Measurements from ENCODE around the gene MCTP1. TPM values are rescaled to one million over a fixed set of nuclear protein-coding genes. Genes with fewer than 3 reads are reported as not detected.
"Not testable (repeated sequence)": the region's sequence is repeated elsewhere in the genome, so short reads cannot be mapped to it uniquely, and the experiment has no call there.

MCTP1 gene
- total RNA-seq, 4 donors from 2014 or later, result 5.4 to 22.1 (median 5.8) TPM

DNA sequence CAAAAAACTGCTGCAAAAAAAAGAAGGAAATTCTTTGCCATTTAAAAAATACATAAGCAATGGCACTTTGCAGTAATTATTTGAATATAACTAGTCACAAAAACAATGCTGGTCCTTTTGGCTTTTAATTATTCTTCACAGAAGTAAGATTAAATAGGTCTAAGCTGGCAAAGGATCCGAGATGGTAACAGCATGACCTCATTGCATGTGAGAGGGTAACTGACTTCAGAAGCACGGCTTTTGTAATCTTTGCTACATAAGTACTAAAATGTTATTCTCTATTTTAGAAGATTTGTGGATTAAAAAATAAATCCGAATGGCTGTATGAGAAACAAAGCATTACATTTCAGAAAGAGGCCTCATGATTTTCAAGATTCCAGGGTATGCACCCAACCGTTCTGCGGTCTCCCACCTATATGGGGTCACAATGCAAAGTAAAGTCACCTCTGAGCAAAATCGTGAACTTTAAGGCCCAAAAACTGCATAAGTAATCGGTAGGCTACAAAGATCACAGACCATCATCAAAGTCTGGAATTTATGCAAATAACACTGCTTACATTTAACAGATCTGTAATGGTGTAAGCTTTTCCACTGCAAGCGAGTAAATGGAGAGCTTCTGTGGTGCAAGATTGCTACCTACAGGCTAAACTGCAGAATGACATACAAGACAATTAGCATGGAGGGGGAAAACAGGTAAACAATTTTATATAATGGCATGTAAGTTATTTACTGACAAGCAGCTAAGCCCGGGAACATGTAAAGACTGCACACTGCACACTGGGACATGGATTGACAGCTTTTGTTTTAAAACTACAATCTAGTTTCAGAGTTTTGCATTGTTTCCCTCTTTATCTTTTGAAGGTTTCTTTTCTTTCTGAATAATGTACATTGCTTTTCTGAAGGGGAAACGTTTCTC, 434.8 kb downstream of the MCTP1 start:
- no peak for ATAC-seq
- in situ Hi-C loops (cut with MboI; ENCODE audit: low sequenced_read_pairs in 4 of 4), result no loop called here

DNA sequence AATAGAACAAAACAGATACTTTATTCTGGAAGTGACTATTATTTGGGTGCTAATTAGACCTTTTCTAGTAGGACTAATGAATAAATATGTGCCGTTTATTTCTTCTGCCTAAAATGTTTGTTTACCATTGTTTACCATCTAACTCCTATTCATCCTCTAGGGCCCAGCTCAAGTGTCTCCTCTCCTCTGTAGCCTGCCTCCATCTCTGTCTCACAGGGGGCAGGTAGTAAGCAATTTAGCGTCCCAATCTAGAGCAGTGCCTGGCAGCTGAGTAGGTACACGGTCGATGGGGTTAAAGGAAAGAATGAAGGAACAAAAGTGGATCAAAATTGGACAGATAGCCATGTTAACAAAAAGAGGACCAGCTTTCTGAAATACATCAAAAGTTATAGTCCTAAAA, 435.6 kb downstream of the MCTP1 start:
- H3K27me3 ChIP-seq, result no peaks in the 10 kb centered on the region
- H3K27ac ChIP-seq, result no peak overlapping the region
- DNase-seq, result no peak
- H3K4me3 ChIP-seq, result no peak overlapping the region
- in situ Hi-C loops (cut with MboI; ENCODE audit: low sequenced_read_pairs in 4 of 4) (no loop called here), intact Hi-C loops (cut with DNase I; ENCODE audit: low total_unique reads) (no loop called here)
- no peak for TF ChIP-seq POLR2A (IDR thresholded peaks at IDR 0.05)
- TF ChIP-seq, protein P1, sequence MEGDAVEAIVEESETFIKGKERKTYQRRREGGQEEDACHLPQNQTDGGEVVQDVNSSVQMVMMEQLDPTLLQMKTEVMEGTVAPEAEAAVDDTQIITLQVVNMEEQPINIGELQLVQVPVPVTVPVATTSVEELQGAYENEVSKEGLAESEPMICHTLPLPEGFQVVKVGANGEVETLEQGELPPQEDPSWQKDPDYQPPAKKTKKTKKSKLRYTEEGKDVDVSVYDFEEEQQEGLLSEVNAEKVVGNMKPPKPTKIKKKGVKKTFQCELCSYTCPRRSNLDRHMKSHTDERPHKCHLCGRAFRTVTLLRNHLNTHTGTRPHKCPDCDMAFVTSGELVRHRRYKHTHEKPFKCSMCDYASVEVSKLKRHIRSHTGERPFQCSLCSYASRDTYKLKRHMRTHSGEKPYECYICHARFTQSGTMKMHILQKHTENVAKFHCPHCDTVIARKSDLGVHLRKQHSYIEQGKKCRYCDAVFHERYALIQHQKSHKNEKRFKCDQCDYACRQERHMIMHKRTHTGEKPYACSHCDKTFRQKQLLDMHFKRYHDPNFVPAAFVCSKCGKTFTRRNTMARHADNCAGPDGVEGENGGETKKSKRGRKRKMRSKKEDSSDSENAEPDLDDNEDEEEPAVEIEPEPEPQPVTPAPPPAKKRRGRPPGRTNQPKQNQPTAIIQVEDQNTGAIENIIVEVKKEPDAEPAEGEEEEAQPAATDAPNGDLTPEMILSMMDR (IDR thresholded peaks at IDR 0.05 in 4 of 5, conservative IDR thresholded peaks at IDR 0.05 in 1 of 5), result no peak
- no peaks in the 10 kb centered on the region for H3K4me1 ChIP-seq
- ATAC-seq, result no peak
- no peaks in the 10 kb centered on the region for H3K36me3 ChIP-seq
- no peaks in the 10 kb centered on the region for H3K9me3 ChIP-seq

More for the DNA sequence above, 434.8 kb downstream of the MCTP1 start:
- TF ChIP-seq, protein P1 (IDR thresholded peaks at IDR 0.05 in 4 of 5, conservative IDR thresholded peaks at IDR 0.05 in 1 of 5), result peak in 2 of 5 experiments; percentile 11 to 13
- no peak for TF ChIP-seq POLR2A (IDR thresholded peaks at IDR 0.05)
- DNase-seq, result no peak
- no peaks in the 10 kb centered on the region for H3K9me3 ChIP-seq
- intact Hi-C loops (cut with DNase I; ENCODE audit: low total_unique reads), result no loop called here
- no peak overlapping the region for H3K27ac ChIP-seq
- H3K36me3 ChIP-seq, result no peaks in the 10 kb centered on the region
- no peak overlapping the region for H3K4me3 ChIP-seq
- H3K4me1 ChIP-seq, result no peaks in the 10 kb centered on the region
- no peaks in the 10 kb centered on the region for H3K27me3 ChIP-seq

DNA sequence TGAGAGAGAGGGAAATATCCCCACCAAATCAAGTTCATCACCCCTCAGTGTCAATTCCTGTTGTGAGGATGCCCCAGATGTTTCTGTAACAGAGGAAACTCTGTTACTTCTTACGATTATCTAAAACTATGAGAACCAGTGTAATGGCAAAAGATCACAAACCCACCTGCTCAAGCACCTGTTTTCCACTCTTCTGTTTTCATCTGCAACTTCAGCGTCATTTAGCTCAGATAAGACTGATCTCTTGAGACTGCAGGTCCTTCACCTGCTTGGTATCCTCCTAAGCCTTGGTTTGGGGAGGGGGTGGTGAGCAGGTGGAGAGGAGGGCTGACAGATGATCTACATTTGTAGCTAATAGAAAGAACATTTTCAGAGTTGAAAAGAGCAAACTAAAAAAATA, 437.2 kb downstream of the MCTP1 start:
- Histone ChIP-seq H3K4me3 (no peak overlapping the region), H3K36me3 (no peaks in the 10 kb centered on the region), H3K9me3 (no peaks in the 10 kb centered on the region), H3K27me3 (no peaks in the 10 kb centered on the region), H3K27ac (no peak overlapping the region), H3K4me1 (no peaks in the 10 kb centered on the region)
- in situ Hi-C loops (cut with MboI; ENCODE audit: low sequenced_read_pairs in 4 of 4) (no loop called here), intact Hi-C loops (cut with DNase I; ENCODE audit: low total_unique reads) (no loop called here)
- ATAC-seq (no peak), DNase-seq (no peak)
- TF ChIP-seq POLR2A (IDR thresholded peaks at IDR 0.05), result no peak
- TF ChIP-seq, protein P1 (IDR thresholded peaks at IDR 0.05 in 4 of 5, conservative IDR thresholded peaks at IDR 0.05 in 1 of 5), result no peak

DNA sequence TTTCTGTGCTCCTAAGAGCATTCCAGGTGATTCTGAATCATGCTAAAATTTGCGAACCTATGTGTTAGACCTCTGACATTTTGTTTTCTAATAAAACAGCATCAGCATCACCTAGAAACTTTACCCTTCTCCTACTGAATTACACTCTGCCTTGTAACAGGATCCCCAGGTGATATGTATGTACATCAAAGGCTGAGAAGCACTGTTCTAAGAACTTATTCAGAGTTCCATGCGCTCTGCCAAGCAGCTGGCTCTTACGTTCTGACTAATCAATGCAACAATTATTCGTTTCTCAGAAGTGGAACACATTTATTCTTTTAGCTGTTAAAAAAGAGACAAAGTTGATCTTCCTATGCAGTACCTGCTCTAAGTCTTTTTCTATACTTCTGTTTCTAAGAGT, 437.9 kb downstream of the MCTP1 start:
- TF ChIP-seq, protein P1 (IDR thresholded peaks at IDR 0.05 in 4 of 5, conservative IDR thresholded peaks at IDR 0.05 in 1 of 5), result no peak
- no peak for TF ChIP-seq POLR2A (IDR thresholded peaks at IDR 0.05)
- in situ Hi-C loops (cut with MboI; ENCODE audit: low sequenced_read_pairs in 4 of 4), result no loop called here
- no peak for ATAC-seq

DNA sequence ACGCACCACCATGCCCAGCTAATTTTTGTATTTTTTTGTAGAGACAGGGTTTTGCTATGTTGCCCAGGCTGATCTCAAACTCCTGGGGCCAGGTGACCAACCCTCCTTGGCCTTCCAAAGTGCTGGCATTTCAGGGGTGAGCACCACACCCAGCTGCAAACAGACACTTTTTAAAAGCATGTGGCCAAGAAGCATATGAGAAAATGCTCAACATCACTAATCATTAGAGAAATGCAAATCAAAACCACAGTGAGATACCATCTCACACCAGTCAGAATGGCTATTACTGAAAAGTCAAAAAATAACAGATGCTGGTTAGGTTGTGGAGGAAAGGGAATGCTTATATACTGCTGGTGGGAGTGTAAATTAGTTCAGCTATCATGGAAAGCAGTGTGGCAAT, 439.2 kb downstream of the MCTP1 start:
- H3K27me3 ChIP-seq; intact Hi-C loops (cut with DNase I; ENCODE audit: low total_unique reads); H3K4me3 ChIP-seq; H3K36me3 ChIP-seq; H3K9me3 ChIP-seq; H3K27ac ChIP-seq; DNase-seq; H3K4me1 ChIP-seq; ATAC-seq; in situ Hi-C loops (cut with MboI; ENCODE audit: low sequenced_read_pairs in 4 of 4): not testable (repeated sequence)

More for the DNA sequence above, 437.9 kb downstream of the MCTP1 start:
- Histone ChIP-seq H3K27ac (no peak overlapping the region), H3K4me1 (no peaks in the 10 kb centered on the region), H3K36me3 (no peaks in the 10 kb centered on the region), H3K27me3 (no peaks in the 10 kb centered on the region), H3K9me3 (no peaks in the 10 kb centered on the region), H3K4me3 (no peak overlapping the region)
- intact Hi-C loops (cut with DNase I; ENCODE audit: low total_unique reads), result no loop called here
- DNase-seq, result no peak
